ENCODE data around the gene MRPS11.
"Not testable (repeated sequence)": the region's sequence is repeated elsewhere in the genome, so short reads cannot be mapped to it uniquely, and the experiment has no call there.

The MRPS11 gene

GRCh38 chr15:88497109-88497765, 29.7 kb downstream of the MRPS11 start:
- DNase-seq: no peak

DNA sequence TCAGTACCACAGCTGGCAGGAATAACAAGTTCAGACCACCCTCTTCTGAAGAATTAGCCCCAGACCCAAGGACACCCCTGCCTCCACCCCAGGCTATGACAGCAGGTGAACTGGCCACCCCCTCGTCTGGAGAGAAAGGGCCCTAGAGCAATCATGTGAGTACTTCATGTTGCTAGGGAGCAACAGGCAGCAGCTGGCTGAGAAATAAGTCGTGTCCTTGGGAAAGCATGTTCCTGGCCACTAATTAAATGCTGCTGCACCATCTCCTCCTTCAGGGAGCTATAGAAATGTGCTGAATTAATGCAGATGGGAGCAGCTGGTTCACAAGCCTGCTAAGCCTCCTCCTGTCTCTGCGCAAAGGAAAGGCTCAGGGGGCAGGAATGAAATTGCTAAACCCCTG, 31.5 kb downstream of the MRPS11 start:
- no peak for DNase-seq

GRCh38 chr15:88504445-88504844, 36.9 kb downstream of the MRPS11 start:
- DNase-seq: no peak

DNA sequence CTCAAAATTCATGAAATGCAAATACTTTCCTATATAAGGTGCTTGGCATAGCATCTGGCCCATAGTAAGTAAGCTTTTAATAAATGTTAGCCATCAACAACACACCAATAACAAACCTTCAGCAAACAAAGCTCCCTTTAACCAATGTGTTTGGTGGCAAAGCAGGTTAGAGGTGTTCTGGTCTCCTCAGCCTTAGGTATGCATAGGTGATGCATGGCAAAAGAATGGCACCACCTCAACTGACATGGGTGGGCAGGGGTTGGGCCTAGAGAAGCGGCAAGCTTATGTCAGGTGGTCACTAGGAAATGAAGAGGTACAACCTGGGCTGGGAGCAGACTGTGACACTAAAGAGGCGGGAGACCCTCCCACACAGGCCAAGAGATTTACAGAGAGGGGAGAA, 38.2 kb downstream of the MRPS11 start:
- no peak for DNase-seq

DNA sequence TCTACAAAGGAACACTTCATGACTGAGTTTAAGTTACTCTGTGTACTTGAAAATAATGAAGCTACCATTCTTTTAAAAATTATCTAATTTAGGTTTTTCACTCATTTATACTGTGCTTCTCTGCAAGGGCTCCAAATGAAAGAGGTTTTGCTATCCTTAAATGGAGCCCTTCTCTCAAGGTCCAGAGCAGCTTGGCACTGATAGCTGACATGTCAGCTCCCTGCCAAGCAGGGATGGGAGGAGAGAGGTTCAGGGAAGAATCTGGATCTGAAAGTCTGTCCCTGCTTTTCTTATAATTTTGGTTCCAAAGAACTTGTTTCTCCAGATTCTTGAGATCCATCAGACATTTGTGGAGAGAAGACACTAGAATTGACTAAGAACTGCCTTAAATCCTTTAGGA, 39.1 kb downstream of the MRPS11 start:
- no peak for DNase-seq

GRCh38 chr15:88509321-88509720, 41.8 kb downstream of the MRPS11 start:
- no peak for DNase-seq

GRCh38 chr15:88509964-88510363, 42.5 kb downstream of the MRPS11 start:
- DNase-seq: no peak

- no peak for DNase-seq
These were observed 43.7 kb downstream of the MRPS11 start for GRCh38 chr15:88511161-88511560.

- no peak for DNase-seq
These were observed 44.6 kb downstream of the MRPS11 start for GRCh38 chr15:88512078-88512477.

DNA sequence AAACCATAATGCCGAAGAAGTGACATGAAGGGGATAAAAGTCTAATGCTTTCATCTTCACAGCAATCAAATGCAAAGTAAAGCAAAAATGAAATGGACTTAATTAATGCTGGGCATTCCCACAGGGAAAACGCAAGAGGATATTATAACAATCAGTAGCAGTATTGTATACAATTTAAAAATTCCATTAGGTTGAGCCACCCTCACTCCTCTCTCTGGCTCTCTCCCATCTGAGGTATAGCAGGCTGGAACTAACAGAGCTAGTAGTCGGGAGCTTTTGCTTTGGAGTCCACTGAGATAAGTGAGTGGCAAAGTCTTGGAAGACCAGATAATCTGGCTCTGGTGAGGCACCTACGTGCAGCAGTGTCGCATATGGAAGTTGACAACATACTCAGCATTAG, 45.1 kb downstream of the MRPS11 start:
- DNase-seq: no peak

DNA sequence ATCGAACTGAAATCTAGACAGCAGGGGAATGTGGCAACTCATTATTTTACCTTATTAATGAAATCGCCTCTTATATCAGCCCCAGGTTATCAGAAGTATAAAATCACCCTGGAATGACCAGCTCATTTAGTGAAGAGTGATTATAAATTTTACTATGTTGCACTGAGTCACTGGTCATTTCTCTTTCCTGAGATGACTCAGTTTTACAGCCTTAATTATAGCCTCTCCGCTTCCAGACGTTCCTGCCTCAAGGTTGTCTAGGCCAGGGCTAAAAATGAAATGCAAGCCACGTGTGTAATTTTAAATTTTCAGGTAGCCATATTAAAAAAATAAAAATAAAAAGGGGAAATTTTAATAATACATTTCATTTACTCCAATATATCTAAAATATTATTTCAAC, 45.7 kb downstream of the MRPS11 start:
- no peak for DNase-seq

- no peak for DNase-seq
These were observed 51.4 kb downstream of the MRPS11 start for GRCh38 chr15:88518903-88519302.

DNA sequence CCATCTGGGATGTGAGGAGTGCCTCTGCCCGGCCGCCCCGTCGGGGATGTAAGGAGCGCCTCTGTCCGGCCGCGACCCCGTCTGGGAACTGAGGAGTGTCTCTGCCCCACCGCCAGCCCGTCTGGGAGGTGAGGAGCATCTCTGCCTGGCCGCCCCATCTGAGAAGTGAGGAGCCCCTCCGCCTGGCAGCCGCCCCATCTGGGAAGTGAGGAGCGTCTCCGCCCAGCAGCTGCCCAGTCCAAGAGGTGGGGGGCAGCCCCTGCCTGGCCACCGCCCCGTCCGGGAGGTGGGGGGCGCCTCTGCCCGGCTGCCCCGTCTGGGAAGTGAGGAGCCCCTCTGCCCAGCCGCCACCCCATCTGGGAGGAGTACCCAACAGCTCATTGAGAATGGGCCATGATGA, 56.6 kb downstream of the MRPS11 start:
- not testable (repeated sequence) for DNase-seq

DNA sequence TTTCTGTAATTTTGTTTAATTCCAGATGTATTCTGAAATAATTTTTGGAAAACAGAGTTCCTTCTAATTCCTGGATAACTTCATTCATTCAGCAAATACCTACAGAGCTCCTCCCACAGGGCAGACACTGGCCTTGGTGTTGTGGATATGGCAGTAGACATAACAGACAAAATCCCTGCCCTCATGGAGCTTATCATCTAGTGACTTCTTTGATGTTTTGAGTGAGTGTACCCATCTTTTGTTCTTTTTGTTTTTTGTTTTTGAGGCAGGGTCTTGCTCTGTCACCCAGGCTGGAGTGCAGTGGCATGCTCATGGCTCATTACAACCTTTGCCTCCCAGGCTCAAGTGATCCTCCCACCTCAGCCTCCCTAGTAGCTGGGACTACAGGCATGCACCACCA, 57.9 kb downstream of the MRPS11 start:
- no peak for DNase-seq

GRCh38 chr15:88526247-88526879, 58.9 kb downstream of the MRPS11 start:
- no peak for DNase-seq

DNA sequence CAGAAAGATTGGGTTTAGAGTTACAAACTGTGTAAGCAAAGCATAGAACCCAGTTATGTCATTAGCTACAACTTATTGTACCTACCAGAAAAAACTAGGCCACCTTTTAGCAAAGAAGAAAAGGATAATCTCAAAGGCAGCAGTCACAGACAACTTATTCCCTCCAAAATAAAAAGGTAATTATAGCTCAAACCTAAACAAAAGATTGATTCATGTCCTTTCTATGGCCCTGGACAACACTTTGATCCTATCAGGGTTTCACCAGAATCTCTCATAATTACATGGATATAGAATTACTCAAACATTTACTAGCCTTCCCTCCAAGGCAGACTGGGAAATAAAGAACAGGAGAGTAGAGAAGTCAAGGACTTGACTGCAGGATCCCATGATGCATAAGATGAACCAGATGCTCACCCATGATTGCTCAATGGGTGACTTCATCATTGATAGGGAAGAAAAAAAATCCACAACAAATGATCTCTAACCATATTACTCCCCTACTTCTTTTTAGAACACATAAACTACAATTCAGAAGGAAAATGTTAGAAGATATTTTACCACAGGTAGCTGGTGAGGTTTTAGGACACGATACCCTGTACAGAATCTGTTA, 61.6 kb downstream of the MRPS11 start:
- no peak for DNase-seq
